Bronchial epithelial cell (primary cell): ENCODE measurements around the gene RAB8B. TPM values are rescaled to one million over a fixed set of nuclear protein-coding genes. Genes with fewer than 3 reads are reported as not detected.

Experiments used
- DNase-seq: peaks from one replicate; pipeline ENCODE4 v3.0.0-alpha.2; 2010; ENCODE audit warnings: low read depth
- FAIRE-seq: peaks from 2 replicates; lab custom pipeline; 2011; peaks lifted over from hg19 to GRCh38; lab: Jason Lieb, UNC
- H3K27me3 ChIP-seq: 2 replicates; pipeline ENCODE4 v1.5.1; 2011; ENCODE audit warnings: low read length; ENCODE audit not compliant: control insufficient read depth, insufficient read depth
- H3K36me3 ChIP-seq: 2 replicates; pipeline ENCODE4 v1.5.1; 2011; ENCODE audit warnings: low read length; ENCODE audit not compliant: control insufficient read depth, insufficient read depth
- H3K4me3 ChIP-seq: 2 replicates; pipeline ENCODE4 v1.5.1; 2011; ENCODE audit warnings: mild to moderate bottlenecking, low read depth, low read length, control low read depth
- total RNA-seq: library from RNA; depleted of rRNA; stranded (reverse); fragments of >200 nt; gene quantifications from 2 replicates; pipeline ENCODE4 v1.2.1, GENCODE V29; 2014
- TF ChIP-seq, protein P1 (sequence below): IDR thresholded peaks from 2 replicates; pipeline ENCODE4 v1.5.1; 2011; ENCODE audit warnings: mild to moderate bottlenecking, moderate library complexity, low read length, control low read depth, inconsistent platforms; ENCODE audit not compliant: insufficient read depth, severe bottlenecking

RAB8B gene
- total RNA-seq, 1 donor from 2014 or later: 18.7 TPM

GRCh38 chr15:63160638-63161037, 28.8 kb upstream of the RAB8B start:
- no peak overlapping the region for H3K4me3 ChIP-seq
- FAIRE-seq: no peak

GRCh38 chr15:63163217-63163616, 26.2 kb upstream of the RAB8B start:
- Histone ChIP-seq H3K4me3 (no peak overlapping the region), H3K27me3 (no peaks in the 10 kb centered on the region), H3K36me3 (no peaks in the 10 kb centered on the region)
- DNase-seq: no peak
- TF ChIP-seq, protein P1, sequence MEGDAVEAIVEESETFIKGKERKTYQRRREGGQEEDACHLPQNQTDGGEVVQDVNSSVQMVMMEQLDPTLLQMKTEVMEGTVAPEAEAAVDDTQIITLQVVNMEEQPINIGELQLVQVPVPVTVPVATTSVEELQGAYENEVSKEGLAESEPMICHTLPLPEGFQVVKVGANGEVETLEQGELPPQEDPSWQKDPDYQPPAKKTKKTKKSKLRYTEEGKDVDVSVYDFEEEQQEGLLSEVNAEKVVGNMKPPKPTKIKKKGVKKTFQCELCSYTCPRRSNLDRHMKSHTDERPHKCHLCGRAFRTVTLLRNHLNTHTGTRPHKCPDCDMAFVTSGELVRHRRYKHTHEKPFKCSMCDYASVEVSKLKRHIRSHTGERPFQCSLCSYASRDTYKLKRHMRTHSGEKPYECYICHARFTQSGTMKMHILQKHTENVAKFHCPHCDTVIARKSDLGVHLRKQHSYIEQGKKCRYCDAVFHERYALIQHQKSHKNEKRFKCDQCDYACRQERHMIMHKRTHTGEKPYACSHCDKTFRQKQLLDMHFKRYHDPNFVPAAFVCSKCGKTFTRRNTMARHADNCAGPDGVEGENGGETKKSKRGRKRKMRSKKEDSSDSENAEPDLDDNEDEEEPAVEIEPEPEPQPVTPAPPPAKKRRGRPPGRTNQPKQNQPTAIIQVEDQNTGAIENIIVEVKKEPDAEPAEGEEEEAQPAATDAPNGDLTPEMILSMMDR: no peak
- no peak for FAIRE-seq

More at GRCh38 chr15:63160638-63161037, 28.8 kb upstream of the RAB8B start:
- Histone ChIP-seq H3K36me3 (no peaks in the 10 kb centered on the region), H3K27me3 (no peaks in the 10 kb centered on the region)
- TF ChIP-seq, protein P1: no peak
- no peak for DNase-seq

DNA sequence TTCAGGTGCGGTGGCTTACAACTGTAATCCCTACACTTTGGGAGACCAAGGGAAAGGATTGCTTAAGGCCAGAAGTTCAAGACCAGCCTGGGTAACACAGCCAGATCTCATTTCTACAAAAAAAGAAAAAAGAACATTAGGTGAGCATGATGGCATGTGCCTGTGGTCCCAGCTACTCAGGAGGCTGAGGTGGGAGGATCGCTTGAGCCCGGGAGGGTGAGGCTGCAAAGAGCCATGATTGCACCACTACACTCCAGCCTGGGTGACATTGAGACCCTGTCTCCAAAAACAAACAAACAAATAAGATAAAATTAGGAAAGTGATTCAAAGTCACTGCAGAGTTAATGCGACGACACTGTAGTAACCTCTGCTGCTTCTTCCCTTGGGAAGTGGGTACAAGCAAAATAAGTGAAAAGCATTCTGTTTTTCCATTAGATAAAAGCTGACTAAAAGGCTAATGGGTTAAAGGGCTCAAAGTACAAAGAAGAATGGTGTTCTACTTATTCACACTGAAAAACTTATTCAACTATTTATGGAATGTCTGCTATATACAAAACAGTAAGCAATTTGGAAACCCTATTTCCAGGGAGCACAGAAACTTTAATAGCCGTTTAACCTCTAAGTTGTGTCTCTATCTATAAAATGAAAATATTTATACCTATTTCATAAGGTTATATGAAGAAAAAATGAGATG, 24.1 kb upstream of the RAB8B start:
- Histone ChIP-seq H3K27me3 (no peaks in the 10 kb centered on the region), H3K4me3 (no peak overlapping the region), H3K36me3 (no peaks in the 10 kb centered on the region)
- TF ChIP-seq, protein P1: no peak
- no peak for FAIRE-seq
- DNase-seq: no peak

- DNase-seq: no peak
- H3K4me3 ChIP-seq: no peak overlapping the region
- no peaks in the 10 kb centered on the region for H3K36me3 ChIP-seq
- no peak for FAIRE-seq
- no peaks in the 10 kb centered on the region for H3K27me3 ChIP-seq
- TF ChIP-seq, protein P1: no peak
Observed at GRCh38 chr15:63166219-63166618, 23.2 kb upstream of the RAB8B start.

- FAIRE-seq: no peak
- no peaks in the 10 kb centered on the region for H3K27me3 ChIP-seq
- TF ChIP-seq, protein P1: no peak
Observed at GRCh38 chr15:63169788-63170187, 19.6 kb upstream of the RAB8B start.

DNA sequence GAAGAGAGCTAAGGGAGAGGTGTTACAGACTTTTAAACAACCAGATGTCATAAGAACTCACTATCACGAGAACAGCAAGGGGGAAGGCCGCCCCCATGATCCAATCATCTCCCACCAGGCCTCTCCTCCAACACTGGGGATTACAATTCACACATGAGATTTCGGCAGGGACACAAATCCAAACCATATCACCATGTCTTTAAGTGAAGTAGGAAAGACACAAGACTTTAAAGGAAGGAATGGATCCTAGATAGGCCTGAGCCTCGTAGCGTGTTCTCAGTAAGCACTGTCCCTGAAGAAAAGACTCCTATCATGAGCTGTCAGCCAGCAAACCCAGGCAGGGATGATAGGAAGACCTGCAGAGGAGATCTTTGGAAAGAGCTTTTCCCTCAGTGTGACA, 17.0 kb upstream of the RAB8B start:
- FAIRE-seq (no peak), DNase-seq (no peak)
- Histone ChIP-seq H3K27me3 (no peaks in the 10 kb centered on the region), H3K4me3 (no peak overlapping the region), H3K36me3 (no peaks in the 10 kb centered on the region)
- TF ChIP-seq, protein P1: no peak

More at GRCh38 chr15:63169788-63170187, 19.6 kb upstream of the RAB8B start:
- no peak for DNase-seq
- H3K4me3 ChIP-seq: no peak overlapping the region
- no peaks in the 10 kb centered on the region for H3K36me3 ChIP-seq
